Measurements from ENCODE around the gene CHTOP.
"Not testable (repeated sequence)": the region's sequence is repeated elsewhere in the genome, so short reads cannot be mapped to it uniquely, and the experiment has no call there.

CHTOP gene

DNA sequence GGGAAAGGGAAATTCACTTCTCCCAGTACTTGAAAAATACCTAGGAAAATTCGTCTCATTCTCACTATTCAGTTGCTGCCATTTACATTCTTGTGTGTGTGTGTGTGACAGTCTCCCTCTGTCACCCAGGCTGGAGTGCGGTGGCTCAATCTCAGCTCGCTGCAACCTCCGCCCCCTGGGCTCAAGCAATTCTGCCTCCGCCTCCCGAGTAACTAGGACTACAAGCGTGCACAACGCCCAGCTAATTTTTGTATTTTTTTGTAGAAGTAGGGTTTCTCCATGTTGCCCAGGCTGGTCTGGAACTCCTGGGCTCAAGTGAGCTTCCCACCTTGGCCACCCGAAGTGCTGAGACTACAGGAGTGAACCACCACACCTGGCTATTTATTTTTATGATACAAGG, 25.8 kb downstream of the CHTOP start:
- no peak for DNase-seq (ENCODE audit: low read depth)

DNA sequence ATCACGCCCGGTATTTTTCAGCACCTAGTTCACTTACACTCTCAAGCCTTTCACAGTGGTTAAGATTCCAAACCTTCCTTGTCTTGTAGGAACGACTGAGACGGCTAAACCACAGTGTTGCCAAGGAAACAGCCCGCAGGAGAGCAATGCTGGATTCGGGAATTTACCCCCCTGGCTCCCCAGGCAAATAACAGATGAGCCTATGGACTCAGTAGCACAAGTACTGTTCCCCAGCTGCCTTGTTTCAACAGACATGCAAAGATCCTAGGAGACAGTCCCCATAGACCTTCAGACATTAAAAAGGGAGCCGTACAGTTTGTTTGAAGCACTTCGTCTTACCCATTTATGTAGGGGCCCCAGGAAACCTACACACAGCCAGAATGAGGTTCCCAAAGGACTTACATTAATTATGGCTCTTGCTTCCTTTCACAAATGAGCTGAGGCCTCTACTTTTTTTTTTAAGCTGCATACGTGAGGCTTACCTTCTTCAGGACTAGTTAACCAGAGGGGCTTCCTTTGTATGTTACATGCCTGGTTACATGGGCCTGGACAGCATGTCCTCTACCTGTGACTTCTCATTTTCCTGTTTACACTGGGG, 27.3 kb downstream of the CHTOP start:
- peak; percentile 28 for DNase-seq (ENCODE audit: low read depth)

- no peak for DNase-seq (ENCODE audit: low read depth)
These were observed 28.4 kb downstream of the CHTOP start for GRCh38 chr1:153662269-153662668.

DNA sequence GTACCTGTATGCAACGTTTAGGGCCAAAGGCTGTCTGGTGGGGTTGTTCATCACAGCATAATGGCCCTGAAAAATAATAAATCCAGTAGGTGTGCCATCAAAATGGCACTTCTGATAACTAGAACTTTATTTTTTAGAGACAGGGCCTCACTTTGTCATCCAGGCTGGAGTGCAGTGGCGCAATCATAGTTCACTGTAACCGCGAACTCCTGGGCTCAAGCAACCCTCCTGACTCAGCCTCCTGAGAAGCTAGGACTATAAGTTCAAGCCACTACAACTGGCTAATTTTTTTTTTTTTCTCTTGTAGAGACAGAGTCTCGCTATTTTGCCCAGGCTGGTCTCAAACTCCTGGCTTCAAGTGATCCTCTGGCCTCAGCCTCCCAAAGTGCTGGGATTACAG, 29.3 kb downstream of the CHTOP start:
- peak; percentile 46 for DNase-seq (ENCODE audit: low read depth)

- no peak for DNase-seq (ENCODE audit: low read depth)
These were observed 33.6 kb downstream of the CHTOP start for GRCh38 chr1:153667439-153667838.

GRCh38 chr1:153668672-153669071, 34.8 kb downstream of the CHTOP start:
- DNase-seq (ENCODE audit: low read depth): not testable (repeated sequence)

DNA sequence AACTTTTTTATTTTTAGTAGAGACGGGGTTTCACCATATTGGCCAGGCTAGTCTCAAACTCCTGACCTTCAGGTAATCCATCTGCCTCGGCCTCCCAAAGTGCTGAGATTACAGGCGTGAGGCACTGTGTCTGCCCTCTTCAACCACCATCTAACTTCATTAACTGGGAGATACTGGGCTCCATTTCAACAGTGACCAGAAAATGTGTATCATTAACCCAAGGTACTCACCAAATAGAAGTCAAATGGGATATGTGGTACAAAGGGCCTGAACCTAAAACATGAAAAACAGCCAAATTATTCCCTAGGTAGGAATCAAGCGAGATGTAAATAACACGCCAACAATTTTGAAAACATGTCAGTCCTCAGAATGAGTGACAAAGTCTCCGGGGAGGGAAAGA, 35.7 kb downstream of the CHTOP start:
- DNase-seq (ENCODE audit: low read depth): no peak

DNA sequence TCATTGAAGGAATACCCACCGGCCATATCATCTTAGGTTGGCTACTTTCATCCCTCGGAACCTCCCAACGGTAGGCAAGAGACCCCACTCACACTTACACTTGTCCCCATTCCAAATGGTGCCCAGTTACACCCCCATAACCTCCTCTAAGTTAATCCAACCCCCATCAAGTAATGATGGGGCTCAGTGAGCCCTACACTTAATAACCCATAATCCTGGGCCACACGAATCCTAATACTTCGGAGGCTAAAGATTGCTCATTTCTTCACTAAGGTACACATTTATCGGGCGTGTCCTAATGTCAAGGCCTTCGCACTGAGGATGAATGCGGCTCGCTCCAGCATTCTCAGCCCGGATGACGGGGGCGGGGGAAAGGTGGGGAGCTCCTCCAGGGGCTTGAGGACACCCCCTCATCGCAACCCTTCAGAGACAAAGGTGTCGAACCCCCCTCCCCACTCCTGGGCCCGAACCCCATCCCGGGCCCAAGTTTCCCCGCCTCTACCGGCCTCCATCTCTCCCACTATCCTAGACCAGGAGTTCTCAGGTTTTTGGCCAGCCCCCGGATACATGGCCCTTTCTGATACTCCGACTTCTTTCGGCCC, 36.5 kb downstream of the CHTOP start:
- DNase-seq (ENCODE audit: low read depth): no peak

DNA sequence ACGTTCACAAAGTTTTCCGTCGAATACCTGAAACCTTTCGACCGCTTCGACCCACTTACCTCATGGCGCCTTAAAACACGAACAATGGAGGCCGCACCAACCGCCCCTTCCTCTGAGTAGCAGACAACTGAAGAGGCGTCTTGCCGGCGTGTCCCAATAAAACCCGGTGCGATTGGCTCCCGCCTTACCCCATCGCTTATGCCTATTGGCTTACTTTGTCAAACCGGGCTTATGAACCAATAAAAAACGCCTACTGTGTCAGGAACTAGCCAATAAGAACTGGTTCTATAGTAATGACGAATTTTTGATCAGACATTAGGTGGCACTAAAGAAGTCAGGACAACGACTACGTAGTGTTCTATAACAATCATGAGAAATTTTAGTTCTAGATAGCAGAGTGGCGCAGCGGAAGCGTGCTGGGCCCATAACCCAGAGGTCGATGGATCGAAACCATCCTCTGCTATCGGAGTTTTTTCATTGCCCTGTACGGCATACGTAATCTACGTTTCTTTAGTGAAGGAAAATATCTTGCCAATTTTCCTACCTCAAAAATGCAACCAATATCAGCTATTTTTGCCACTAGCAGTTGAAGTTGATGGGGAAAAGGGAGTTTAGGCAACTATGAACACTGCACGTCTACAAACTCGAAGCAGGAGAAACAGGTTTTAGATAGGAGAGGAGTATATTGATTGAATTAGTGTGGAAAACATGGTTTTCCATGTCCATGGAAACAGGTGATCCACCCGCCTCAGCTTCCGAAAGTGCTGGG, 37.2 kb downstream of the CHTOP start, which contains the start of gene ILF2:
Gene ILF2, minus strand, starts transcription at position 135 of the 769 bp plus-strand sequence. Its CDS starts 71 bp downstream, at position 64.
- peak; percentile 100 for DNase-seq (ENCODE audit: low read depth)

DNA sequence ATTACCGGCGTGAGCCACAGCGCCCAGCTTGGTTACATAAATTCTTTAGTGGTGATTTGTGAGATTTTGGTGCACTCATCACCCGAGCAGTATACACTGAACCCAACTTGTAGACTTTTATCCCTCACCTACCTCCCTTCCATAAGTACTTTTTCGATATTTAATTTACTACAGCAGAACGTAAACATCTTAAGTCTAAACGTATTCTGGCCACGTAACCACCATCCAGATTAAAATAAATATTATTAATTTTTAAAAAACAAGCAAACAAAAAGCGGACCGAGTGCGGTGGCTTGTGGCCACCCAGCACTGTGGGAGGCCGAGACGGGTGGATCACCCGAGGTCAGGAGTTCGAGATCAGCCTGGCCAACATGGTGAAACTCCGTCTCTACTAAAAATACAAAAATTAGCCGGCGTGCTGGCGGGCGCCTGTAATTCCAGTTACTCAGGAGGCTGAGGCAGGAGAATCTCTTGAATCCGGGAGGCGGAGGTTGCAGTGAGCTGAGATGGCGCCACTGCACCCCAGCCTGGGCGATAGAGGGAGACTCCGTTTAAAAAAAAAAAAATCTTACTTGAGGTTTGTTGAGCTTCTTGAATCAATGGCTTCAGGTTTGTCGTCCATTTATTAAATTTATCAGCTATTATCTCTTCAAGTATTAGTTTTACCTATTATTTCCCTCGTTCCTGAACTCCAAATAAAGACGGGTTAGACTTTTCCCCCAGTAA, 37.9 kb downstream of the CHTOP start:
- DNase-seq (ENCODE audit: low read depth): not testable (repeated sequence)

GRCh38 chr1:153673511-153673910, 39.6 kb downstream of the CHTOP start:
- DNase-seq (ENCODE audit: low read depth): no peak

- peak; percentile 50 for DNase-seq (ENCODE audit: low read depth)
These were observed 44.1 kb downstream of the CHTOP start for GRCh38 chr1:153677718-153678518.

DNA sequence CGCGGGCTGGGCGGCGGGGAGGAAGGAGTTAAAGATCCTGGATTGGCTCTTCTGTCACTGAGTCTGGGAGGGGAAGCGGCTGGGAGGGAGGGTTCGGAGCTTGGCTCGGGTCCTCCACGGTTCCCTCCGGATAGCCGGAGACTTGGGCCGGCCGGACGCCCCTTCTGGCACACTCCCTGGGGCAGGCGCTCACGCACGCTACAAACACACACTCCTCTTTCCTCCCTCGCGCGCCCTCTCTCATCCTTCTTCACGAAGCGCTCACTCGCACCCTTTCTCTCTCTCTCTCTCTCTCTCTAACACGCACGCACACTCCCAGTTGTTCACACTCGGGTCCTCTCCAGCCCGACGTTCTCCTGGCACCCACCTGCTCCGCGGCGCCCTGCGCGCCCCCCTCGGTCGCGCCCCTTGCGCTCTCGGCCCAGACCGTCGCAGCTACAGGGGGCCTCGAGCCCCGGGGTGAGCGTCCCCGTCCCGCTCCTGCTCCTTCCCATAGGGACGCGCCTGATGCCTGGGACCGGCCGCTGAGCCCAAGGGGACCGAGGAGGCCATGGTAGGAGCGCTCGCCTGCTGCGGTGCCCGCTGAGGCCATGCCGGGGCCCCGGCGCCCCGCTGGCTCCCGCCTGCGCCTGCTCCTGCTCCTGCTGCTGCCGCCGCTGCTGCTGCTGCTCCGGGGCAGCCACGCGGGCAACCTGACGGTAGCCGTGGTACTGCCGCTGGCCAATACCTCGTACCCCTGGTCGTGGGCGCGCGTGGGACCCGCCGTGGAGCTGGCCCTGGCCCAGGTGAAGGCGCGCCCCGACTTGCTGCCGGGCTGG, 44.9 kb downstream of the CHTOP start, which contains the start of gene NPR1:
Gene NPR1, plus strand, starts transcription at position 170 of the 818 bp plus-strand sequence. Its CDS starts 421 bp downstream, at position 591.
- peak; percentile 43 for DNase-seq (ENCODE audit: low read depth)

DNA sequence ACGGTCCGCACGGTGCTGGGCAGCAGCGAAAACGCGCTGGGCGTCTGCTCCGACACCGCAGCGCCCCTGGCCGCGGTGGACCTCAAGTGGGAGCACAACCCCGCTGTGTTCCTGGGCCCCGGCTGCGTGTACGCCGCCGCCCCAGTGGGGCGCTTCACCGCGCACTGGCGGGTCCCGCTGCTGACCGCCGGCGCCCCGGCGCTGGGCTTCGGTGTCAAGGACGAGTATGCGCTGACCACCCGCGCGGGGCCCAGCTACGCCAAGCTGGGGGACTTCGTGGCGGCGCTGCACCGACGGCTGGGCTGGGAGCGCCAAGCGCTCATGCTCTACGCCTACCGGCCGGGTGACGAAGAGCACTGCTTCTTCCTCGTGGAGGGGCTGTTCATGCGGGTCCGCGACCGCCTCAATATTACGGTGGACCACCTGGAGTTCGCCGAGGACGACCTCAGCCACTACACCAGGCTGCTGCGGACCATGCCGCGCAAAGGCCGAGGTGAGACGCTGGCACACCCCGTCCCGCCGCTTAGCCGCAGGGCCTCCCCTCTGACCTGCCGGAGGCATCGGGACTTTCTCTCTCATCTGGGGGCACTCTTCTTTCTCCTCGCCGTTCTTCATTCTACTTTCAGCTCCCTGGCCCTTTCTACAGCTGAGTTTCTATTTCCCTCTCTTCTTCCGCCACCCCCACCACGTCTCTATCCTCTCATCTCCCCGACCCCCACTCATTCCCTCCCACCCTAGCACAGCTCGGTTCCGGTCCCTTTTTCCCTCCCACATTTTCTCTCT, 45.7 kb downstream of the CHTOP start:
- no peak for DNase-seq (ENCODE audit: low read depth)

GRCh38 chr1:153680120-153680403, 46.2 kb downstream of the CHTOP start:
- DNase-seq (ENCODE audit: low read depth): no peak

DNA sequence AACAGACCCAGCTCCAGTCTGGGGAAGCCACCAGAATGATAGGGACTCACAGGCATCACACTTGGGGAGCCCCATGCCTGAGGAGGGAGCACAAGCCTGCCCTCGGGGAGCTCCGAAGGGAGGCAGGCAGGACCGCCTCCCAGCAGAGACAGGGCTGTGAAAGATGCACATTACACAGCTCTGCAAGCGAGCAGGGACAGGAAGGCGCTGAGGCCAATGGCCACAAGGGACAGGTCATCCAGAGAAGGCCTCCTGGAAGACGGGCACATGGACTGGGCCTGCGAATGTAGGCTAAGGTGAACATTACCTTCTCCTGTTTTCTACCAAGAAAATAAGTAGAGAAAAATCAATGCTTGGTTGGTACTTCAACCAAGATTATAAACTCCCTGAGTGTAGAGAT, 48.9 kb downstream of the CHTOP start:
- no peak for DNase-seq (ENCODE audit: low read depth)

DNA sequence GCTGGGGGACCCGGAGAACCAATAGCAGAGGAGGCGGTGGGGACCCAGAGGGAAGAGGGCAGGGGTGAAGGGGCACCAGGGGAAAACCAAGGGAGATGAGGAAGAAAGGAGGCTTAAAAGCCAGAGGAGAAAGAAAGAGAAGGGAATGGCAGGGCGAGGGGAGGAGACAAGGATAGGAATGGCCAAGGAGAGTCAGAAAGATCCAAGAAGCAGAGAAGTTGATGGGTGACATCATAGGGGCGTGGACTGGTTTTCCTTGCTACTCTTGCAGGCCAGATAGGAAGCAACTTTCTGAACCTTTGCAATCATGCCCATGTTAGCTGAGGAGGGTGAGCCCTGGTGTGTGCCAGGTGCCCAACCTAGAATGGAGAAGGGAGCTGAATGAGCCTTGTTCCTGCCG, 50.0 kb downstream of the CHTOP start:
- DNase-seq (ENCODE audit: low read depth): peak; percentile 49

DNA sequence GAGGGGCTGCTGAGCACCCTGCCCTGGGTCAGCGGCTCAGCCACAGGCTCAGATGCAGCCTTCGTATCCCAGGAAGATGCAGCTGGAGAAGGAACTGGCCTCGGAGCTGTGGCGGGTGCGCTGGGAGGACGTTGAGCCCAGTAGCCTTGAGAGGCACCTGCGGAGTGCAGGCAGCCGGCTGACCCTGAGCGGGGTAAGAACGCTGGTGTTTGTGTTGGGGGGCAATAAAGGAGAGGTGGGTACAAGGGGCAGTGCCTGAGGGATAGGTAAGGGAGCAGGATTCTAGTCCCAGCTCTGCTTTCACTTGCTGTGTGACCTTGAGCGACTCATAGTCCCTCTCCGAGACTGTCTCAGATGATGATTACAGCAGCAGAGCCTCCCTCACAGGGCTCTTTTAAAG, 51.0 kb downstream of the CHTOP start:
- no peak for DNase-seq (ENCODE audit: low read depth)

GRCh38 chr1:153685544-153686340, 51.9 kb downstream of the CHTOP start:
- no peak for DNase-seq (ENCODE audit: low read depth)
